Esophagus muscularis mucosa (tissue), 4 donors: ENCODE data around the gene TRIM8. TPM values are rescaled to one million over a fixed set of nuclear protein-coding genes. Genes with fewer than 3 reads are reported as not detected.

Source experiments
- DNase-seq: peaks from one replicate; pipeline ENCODE4 v3.0.0-alpha.2; 2017; ENCODE audit errors: extremely low spot score
- H3K27ac ChIP-seq, 4 donors: fragments of 200-600 bp; sonication (generic); replicated peaks in 1 of 4; 1 replicate in 3 of 4; 2 replicates in 1 of 4; pipeline ENCODE4 v1.5.1; 2016 to 2019; ENCODE audit warnings: mild to moderate bottlenecking in 1 of 4
- H3K27me3 ChIP-seq, 4 donors: fragments of 200-600 bp; sonication (generic); one replicate each; pipeline versions ENCODE4 v1.5.1 to v1.6.0; 2016 to 2019
- H3K36me3 ChIP-seq, 4 donors: fragments of 200-600 bp; sonication (generic); one replicate each; pipeline ENCODE4 v1.5.1; 2016 to 2019
- H3K4me1 ChIP-seq, 4 donors: fragments of 200-600 bp; sonication (generic); one replicate each; pipeline ENCODE4 v1.5.1; 2016 to 2019
- H3K4me3 ChIP-seq, 4 donors: fragments of 200-600 bp; sonication (generic); 1 replicate in 2 of 4; 2 replicates in 2 of 4; pipeline ENCODE4 v1.5.1; 2016 to 2019; ENCODE audit warnings: mild to moderate bottlenecking in 4 of 4, moderate library complexity in 1 of 4
- H3K9me3 ChIP-seq, 4 donors: fragments of 200-600 bp; sonication (generic); 1 replicate in 3 of 4; 2 replicates in 1 of 4; pipeline ENCODE4 v1.5.1; 2016 to 2019
- CTCF ChIP-seq, 3 experiments: fragments of 200-600 bp in 2 of 3; fragments of 450-650 bp in 1 of 3; sonication (generic) in 2 of 3; IDR thresholded peaks; one replicate each; pipeline ENCODE4 v1.5.1; 2017 to 2019; ENCODE audit warnings: antibody characterized with exemption in 3 of 3, mild to moderate bottlenecking in 2 of 3, moderate library complexity in 1 of 3
- EP300 ChIP-seq: sonication (generic); formaldehyde crosslinking; IDR thresholded peaks from one replicate; pipeline ENCODE4 v1.6.1; 2017; ENCODE audit warnings: antibody characterized with exemption
- POLR2A ChIP-seq: fragments of 450-650 bp; IDR thresholded peaks from one replicate; pipeline ENCODE4 v1.6.1; 2017; ENCODE audit warnings: antibody characterized with exemption, moderate library complexity, mild to moderate bottlenecking, low read depth
- POLR2AphosphoS5 ChIP-seq, 2 donors: sonication (generic); formaldehyde crosslinking; IDR thresholded peaks; one replicate each; pipeline ENCODE4 v1.6.1; 2017; ENCODE audit warnings: antibody characterized with exemption in 2 of 2
- WGBS: methylation state at CpG from one replicate; pipeline ENCODE4 v1.1.5; 2018; 5-methylcytosine and 5-hydroxymethylcytosine counted together
- intact Hi-C: fragments of 100-400 bp; cut with DNase I; formaldehyde crosslinking; loops from one replicate; pipeline ENCODE4 v1.15.1; 2023
- total RNA-seq, 4 donors: library from RNA; depleted of rRNA; stranded (reverse); fragments of >200 nt; gene quantifications; one replicate each; pipeline versions ENCODE4 v1.1.0 to v1.2.1, GENCODE V29; 2016

Gene TRIM8
- total RNA-seq, 4 donors from 2014 or later = 103 to 170 (median 159) TPM

DNA sequence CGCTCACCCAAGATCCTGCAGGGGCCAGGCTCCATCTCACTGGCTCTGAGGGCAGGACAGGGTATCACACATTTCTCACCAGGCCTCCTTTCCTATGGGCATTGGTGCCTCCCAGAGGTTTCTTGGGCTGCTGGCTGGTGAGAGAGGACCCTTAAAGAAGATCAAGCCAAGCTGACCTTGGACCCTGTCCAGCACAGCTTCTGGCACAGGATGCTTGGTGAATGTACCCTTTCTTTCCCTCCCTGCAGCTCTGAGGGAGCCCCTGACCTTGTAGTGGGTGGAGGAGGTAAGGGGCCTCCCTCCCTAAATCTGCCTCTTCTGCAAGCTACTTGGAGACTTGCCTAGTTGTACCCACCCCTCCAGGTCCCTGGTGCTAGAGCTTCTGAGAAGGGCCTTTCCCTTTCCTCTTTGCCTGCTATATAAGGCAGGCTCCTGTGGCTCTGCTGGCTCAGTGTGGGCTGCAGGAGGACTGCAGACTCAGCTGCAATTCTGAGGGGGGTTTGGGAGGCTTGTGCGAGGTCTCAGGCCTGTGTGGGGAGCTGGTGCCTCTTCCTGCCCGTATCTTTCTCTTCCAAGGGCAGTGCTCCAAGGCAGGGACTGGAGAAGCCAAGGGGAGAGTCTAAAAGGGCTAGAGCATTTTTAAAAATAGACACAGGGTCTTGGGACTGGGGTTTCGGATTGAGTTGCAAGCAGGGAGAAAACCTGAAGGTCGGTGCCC, 11.7 kb upstream of the TRIM8 start:
- H3K36me3 ChIP-seq = peaks cover 0 to 17% (median 13%) of the 10 kb centered on the region in 4 donors
- intact Hi-C loops = no loop called here
- DNase-seq = no peak
- H3K9me3 ChIP-seq = no peaks in the 10 kb centered on the region
- no peak for TF ChIP-seq POLR2AphosphoS5 (IDR thresholded peaks at IDR 0.05)
- TF ChIP-seq EP300 = no peak
- TF ChIP-seq CTCF (IDR thresholded peaks at IDR 0.05) = no peak
- no peak for TF ChIP-seq POLR2A
- peak overlapping the region; percentile 31 to 69 (median 45) for H3K27ac ChIP-seq
- no peaks in the 10 kb centered on the region for H3K27me3 ChIP-seq
- H3K4me1 ChIP-seq = peaks cover 40 to 72% (median 58%) of the 10 kb centered on the region in 4 donors
- 30% methylated on average over 5 of the region's 5 CpGs for WGBS
- H3K4me3 ChIP-seq = no peak overlapping the region

DNA sequence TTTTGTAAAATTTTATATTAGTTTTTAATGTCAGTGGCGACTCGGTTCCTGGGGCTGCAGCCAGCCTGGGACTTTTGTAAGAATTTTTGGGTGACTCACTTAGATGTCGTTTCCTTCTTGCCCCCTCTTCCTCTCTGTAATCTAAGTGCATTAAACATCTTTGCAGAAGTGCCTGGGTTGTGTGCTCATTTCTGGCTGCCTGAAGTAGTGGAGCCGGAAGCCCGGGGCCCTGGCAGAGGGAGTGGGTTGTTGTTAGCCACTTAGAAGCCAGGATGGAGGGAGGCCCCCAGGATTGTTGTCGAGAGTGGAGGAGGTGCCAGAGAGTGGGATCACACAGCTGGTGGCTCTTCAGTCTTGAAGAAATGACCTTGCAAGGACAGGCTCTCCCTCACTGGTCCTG, 11.0 kb upstream of the TRIM8 start:
- intact Hi-C loops = no loop called here
- WGBS = 8% methylated on average over 6 of the region's 6 CpGs
- H3K9me3 ChIP-seq = no peaks in the 10 kb centered on the region
- H3K36me3 ChIP-seq = peaks cover 0 to 17% (median 13%) of the 10 kb centered on the region in 4 donors
- no peak for DNase-seq
- no peak for TF ChIP-seq POLR2AphosphoS5 (IDR thresholded peaks at IDR 0.05)
- TF ChIP-seq EP300 = no peak
- no peak for TF ChIP-seq CTCF (IDR thresholded peaks at IDR 0.05)
- no peak for TF ChIP-seq POLR2A
- no peaks in the 10 kb centered on the region for H3K27me3 ChIP-seq
- H3K4me1 ChIP-seq = peaks cover 33 to 65% (median 51%) of the 10 kb centered on the region in 4 donors
- H3K4me3 ChIP-seq = no peak overlapping the region
- H3K27ac ChIP-seq = peak overlapping the region; percentile 31 to 69 (median 45)

DNA sequence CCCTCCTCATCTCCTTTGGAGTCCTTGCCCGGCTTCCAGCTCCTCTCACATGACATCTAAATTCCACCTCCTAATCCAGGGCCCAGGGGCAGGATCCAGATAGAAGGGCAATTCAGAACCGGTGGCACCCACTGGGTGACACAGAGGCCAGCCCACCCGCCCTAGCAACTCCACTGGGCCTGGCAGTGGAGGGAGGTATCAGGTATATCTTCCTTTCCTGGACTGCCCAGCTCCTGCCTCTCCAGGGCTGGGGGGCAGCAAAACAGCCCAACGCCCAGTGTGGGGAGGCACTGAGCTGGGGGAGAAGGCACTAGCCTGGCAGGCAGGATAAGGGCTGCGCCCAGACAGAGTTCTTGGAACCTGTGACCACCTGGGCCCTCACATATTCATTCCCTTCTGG, 10.4 kb upstream of the TRIM8 start:
- no peaks in the 10 kb centered on the region for H3K27me3 ChIP-seq
- H3K4me1 ChIP-seq = peaks cover 27 to 59% (median 45%) of the 10 kb centered on the region in 4 donors
- intact Hi-C loops = no loop called here
- no peak for DNase-seq
- 86% methylated on average over 4 of the region's 5 CpGs for WGBS
- no peak overlapping the region for H3K4me3 ChIP-seq
- H3K9me3 ChIP-seq = no peaks in the 10 kb centered on the region
- TF ChIP-seq POLR2AphosphoS5 (IDR thresholded peaks at IDR 0.05) = no peak
- no peak for TF ChIP-seq CTCF (IDR thresholded peaks at IDR 0.05)
- no peak for TF ChIP-seq POLR2A
- no peak for TF ChIP-seq EP300
- peak overlapping the region; percentile 31 to 69 (median 44) for H3K27ac ChIP-seq
- peaks cover 0 to 17% (median 13%) of the 10 kb centered on the region in 4 donors for H3K36me3 ChIP-seq

DNA sequence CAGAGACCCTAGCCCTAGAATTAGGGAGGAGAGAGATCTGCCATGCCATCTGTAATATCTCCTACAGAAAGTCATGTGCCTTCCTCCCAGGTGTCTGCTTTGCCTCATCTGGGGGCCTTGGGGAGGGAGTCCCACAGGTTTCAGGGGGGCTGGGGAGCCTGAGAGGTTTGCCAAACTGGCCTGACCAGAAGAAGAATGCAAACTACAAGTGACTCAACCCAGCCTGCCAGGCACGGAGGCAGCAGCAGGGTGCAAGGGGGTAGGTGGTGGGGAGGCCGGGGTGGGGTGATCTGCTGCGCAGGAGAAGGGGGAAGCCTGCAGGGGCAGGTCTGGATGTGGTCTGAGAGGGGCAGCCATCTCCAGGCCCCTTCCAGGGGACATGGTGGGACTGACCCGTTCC, 9.6 kb upstream of the TRIM8 start:
- Histone ChIP-seq H3K4me1 (peaks cover 25 to 51% (median 38%) of the 10 kb centered on the region in 4 donors), H3K36me3 (peaks cover 0 to 17% (median 13%) of the 10 kb centered on the region in 4 donors), H3K27me3 (no peaks in the 10 kb centered on the region), H3K27ac (no peak overlapping the region), H3K4me3 (no peak overlapping the region), H3K9me3 (no peaks in the 10 kb centered on the region)
- WGBS = 65% methylated on average over 4 of the region's 4 CpGs
- intact Hi-C loops = no loop called here
- DNase-seq = no peak
- TF ChIP-seq EP300 = no peak
- TF ChIP-seq POLR2AphosphoS5 (IDR thresholded peaks at IDR 0.05) = no peak
- TF ChIP-seq CTCF (IDR thresholded peaks at IDR 0.05) = no peak
- no peak for TF ChIP-seq POLR2A
